ENCODE results near the gene SSNA1.

Gene SSNA1

GRCh38 chr9:137188490-137189296, at the start of gene SSNA1, which contains the start of gene ANAPC2:
SSNA1 (plus strand) TSS chr9:137188676; CDS start chr9:137188727, 51 bp downstream.
ANAPC2 (minus strand) TSS chr9:137188560; CDS start chr9:137188532, 28 bp downstream.
- peak; percentile 86 for DNase-seq

GRCh38 chr9:137138722-137139467, 49.6 kb upstream of the SSNA1 start, which contains the start of gene GRIN1:
GRIN1 (plus strand) TSS chr9:137139154; CDS start chr9:137139487, 333 bp downstream.
- DNase-seq, result no peak

- DNase-seq, result no peak
Observed at GRCh38 chr9:137139468-137140150, 48.9 kb upstream of the SSNA1 start.

- DNase-seq, result no peak
Observed at GRCh38 chr9:137140151-137141012, 48.1 kb upstream of the SSNA1 start.

- no peak for DNase-seq
Observed at GRCh38 chr9:137141050-137141810, 47.2 kb upstream of the SSNA1 start.

GRCh38 chr9:137141976-137142936, 46.2 kb upstream of the SSNA1 start:
- DNase-seq, result no peak

GRCh38 chr9:137143459-137143858, 45.0 kb upstream of the SSNA1 start:
- DNase-seq, result no peak

GRCh38 chr9:137145731-137146526, 42.5 kb upstream of the SSNA1 start:
- no peak for DNase-seq

- no peak for DNase-seq
Observed at GRCh38 chr9:137146527-137146918, 42.0 kb upstream of the SSNA1 start.

GRCh38 chr9:137147091-137147792, 41.2 kb upstream of the SSNA1 start:
- DNase-seq, result no peak

- DNase-seq, result no peak
Observed at GRCh38 chr9:137147793-137148160, 40.7 kb upstream of the SSNA1 start.

- no peak for DNase-seq
Observed at GRCh38 chr9:137148242-137148641, 40.2 kb upstream of the SSNA1 start.

GRCh38 chr9:137148661-137149060, 39.8 kb upstream of the SSNA1 start:
- no peak for DNase-seq

GRCh38 chr9:137149363-137149762, 39.1 kb upstream of the SSNA1 start:
- DNase-seq, result no peak

GRCh38 chr9:137149942-137150616, 38.4 kb upstream of the SSNA1 start:
- no peak for DNase-seq

GRCh38 chr9:137150617-137151457, 37.6 kb upstream of the SSNA1 start:
- DNase-seq, result peak; percentile 91

GRCh38 chr9:137152844-137153405, 35.6 kb upstream of the SSNA1 start:
- DNase-seq, result no peak
